ENCODE results near the gene CAPSL. TPM values are rescaled to one million over a fixed set of nuclear protein-coding genes. Genes with fewer than 3 reads are reported as not detected.
A peak's percentile ranks its signal among the peaks of the same experiment; 100 is the strongest.

The CAPSL gene
- total and polyA plus RNA-seq, 9 donors, result 0.85 to 28.8 (median 1.8) TPM; not detected in 4

DNA sequence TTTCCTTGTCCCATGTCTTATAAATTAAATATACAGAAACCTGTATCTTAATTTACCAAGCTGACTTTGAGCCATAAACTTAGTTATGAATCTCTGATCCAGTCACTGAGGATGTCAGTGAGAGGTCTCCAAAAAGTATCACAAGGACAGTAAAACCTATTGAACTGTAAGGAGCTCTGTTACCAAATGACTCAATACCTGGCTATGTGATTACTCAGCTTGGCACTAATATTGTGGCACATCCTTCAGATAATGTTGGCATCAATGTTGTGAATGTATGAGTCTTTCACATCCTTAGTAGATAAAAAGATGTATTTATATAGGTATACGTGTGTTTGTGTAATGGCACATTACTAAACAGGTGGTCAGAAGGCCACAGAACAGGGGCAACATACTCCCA is 18.0 kb upstream of the CAPSL start:
- no peaks in the 10 kb centered on the region for H3K36me3 ChIP-seq
- H3K27me3 ChIP-seq, result no peaks in the 10 kb centered on the region
- intact Hi-C loops (cut with DNase I), result no loop called here
- H3K4me3 ChIP-seq, result no peak overlapping the region
- no peaks in the 10 kb centered on the region for H3K4me1 ChIP-seq (ENCODE audit: insufficient read depth)
- 55 to 83% (median 74%) methylated on average over 1 of the region's 1 CpG for WGBS, 3 donors
- H3K27ac ChIP-seq, result no peak overlapping the region
- peaks cover 0 to 6% of the 10 kb centered on the region in 2 donors for H3K9me3 ChIP-seq
- no peak for TF ChIP-seq POLR2A (IDR thresholded peaks at IDR 0.05)
- TF ChIP-seq, protein P1, sequence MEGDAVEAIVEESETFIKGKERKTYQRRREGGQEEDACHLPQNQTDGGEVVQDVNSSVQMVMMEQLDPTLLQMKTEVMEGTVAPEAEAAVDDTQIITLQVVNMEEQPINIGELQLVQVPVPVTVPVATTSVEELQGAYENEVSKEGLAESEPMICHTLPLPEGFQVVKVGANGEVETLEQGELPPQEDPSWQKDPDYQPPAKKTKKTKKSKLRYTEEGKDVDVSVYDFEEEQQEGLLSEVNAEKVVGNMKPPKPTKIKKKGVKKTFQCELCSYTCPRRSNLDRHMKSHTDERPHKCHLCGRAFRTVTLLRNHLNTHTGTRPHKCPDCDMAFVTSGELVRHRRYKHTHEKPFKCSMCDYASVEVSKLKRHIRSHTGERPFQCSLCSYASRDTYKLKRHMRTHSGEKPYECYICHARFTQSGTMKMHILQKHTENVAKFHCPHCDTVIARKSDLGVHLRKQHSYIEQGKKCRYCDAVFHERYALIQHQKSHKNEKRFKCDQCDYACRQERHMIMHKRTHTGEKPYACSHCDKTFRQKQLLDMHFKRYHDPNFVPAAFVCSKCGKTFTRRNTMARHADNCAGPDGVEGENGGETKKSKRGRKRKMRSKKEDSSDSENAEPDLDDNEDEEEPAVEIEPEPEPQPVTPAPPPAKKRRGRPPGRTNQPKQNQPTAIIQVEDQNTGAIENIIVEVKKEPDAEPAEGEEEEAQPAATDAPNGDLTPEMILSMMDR (IDR thresholded peaks at IDR 0.05), result no peak
- DNase-seq, result no peak

DNA sequence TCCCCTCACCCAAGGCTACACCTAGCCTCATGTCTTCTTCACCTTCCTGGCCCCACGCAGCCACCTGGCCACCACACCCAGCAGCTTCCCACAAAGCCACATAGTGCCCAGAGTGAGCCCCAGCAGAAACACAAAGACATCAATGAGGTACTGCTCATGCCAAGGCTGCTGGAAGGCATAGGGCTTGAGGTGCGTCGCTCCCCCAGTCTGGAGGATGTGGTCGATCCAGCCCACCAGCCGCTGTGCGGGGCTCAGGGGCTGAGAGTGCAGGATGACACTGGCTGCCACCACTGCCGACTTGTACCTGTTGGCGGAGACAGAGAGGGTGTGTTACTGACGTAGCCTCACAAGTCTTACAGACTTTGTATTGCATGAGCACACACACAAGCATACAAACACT is 15.8 kb upstream of the CAPSL start:
- no peaks in the 10 kb centered on the region for H3K36me3 ChIP-seq
- H3K27ac ChIP-seq, result no peak overlapping the region
- intact Hi-C loops (cut with DNase I), result no loop called here
- no peaks in the 10 kb centered on the region for H3K4me1 ChIP-seq (ENCODE audit: insufficient read depth)
- no peaks in the 10 kb centered on the region for H3K27me3 ChIP-seq
- H3K4me3 ChIP-seq, result no peak overlapping the region
- no peaks in the 10 kb centered on the region for H3K9me3 ChIP-seq
- no peak for DNase-seq
- WGBS, 3 donors, result 78 to 86% (median 80%) methylated on average over 9 of the region's 9 CpGs
- TF ChIP-seq, protein P1 (IDR thresholded peaks at IDR 0.05), result no peak
- no peak for TF ChIP-seq POLR2A (IDR thresholded peaks at IDR 0.05)
- no peak for TF ChIP-seq EP300 (IDR thresholded peaks at IDR 0.05)

DNA sequence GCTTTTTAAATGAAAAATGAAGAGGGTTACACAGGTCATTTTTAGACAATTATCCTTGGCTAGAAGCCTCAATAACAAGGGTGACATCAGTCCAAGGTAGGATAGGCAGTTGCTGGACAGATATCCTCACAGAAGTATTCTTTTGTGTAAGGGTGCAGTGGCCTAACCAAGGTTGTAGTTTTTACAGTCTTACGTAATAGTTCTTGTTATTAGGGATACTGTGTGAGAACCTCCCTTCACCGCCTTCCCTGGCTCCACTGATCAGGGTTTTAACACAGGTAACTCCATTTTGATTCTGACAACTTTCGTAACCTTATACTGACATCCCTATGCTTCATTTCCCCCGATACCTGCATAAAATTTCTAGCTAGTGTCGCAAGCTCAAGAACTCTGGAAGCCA is 8.7 kb upstream of the CAPSL start:
- TF ChIP-seq POLR2A (IDR thresholded peaks at IDR 0.05), result no peak
- no peak overlapping the region for H3K27ac ChIP-seq
- no peaks in the 10 kb centered on the region for H3K36me3 ChIP-seq
- H3K4me1 ChIP-seq (ENCODE audit: insufficient read depth), result no peaks in the 10 kb centered on the region
- H3K27me3 ChIP-seq, result no peaks in the 10 kb centered on the region
- 76 to 79% (median 77%) methylated on average over 5 of the region's 5 CpGs for WGBS, 3 donors
- no peaks in the 10 kb centered on the region for H3K9me3 ChIP-seq
- no peak for DNase-seq
- no peak overlapping the region for H3K4me3 ChIP-seq
- intact Hi-C loops (cut with DNase I), result no loop called here

DNA sequence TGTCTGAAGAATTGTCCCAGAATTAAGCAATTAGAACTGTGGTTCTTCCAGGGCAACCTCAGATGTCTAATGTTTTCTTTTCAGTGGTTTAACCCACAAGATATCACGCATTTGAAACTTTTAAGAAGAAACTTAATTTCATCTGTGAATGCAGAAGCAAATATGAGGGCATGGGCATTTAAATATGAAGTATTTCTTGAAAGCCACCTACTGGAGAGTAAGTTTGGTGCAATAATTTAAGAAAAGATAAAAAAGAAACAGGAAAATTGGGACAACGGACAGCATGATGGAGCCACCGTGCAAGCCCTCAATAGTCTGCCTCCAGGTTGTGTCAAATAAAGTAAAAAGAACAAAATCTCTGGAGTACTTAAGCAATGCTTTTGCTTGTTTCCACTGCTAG is 1.2 kb upstream of the CAPSL start:
- Histone ChIP-seq H3K27ac (no peak overlapping the region), H3K4me1 (ENCODE audit: insufficient read depth) (no peaks in the 10 kb centered on the region), H3K27me3 (no peaks in the 10 kb centered on the region), H3K4me3 (no peak overlapping the region), H3K36me3 (no peaks in the 10 kb centered on the region), H3K9me3 (no peaks in the 10 kb centered on the region)
- 31 to 58% (median 38%) methylated on average over 3 of the region's 3 CpGs for WGBS, 3 donors
- TF ChIP-seq, protein P1 (IDR thresholded peaks at IDR 0.05), result no peak
- TF ChIP-seq POLR2A (IDR thresholded peaks at IDR 0.05) (no peak), EP300 (IDR thresholded peaks at IDR 0.05) (no peak)
- intact Hi-C loops (cut with DNase I), result no loop called here
- DNase-seq, result no peak

DNA sequence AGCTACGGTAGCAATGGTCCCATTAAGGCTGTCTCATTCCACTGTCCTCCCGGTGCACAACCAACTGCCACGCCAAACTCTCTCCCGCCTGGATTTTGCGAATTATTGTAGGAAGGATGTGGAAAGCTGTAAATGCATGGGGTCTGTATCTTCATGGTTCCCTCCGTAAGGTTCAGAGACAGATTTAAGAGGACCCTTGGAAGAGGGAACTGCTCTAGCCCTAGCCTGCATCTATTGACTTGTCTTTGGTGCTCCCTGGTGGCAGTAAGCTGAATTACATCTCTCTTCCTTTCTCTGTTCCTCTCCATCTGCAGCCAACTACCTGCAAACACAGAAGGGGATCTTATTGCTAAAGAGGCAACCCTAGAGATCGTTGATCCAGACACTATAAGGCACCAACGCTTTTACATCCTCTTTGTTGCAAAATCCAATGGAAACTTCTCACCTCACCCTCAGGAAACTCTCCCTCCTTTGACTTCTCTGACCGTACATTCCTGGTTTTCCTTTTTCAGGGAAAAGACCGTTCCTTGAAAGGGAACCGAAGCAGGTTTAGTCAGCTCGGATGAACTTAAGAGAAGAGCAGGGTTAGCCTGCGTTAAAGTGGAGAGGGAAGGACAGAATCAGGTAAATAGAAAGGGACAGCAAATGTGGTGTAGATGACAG is 11.9 kb downstream of the CAPSL start:
- peak in 4 of 5 donors; percentile 10 to 56 (median 34) for DNase-seq
- intact Hi-C loops (cut with DNase I), result loop anchor here in 3 of 4 donors (5.0 to 10.0 kb wide), 5 partner anchors 144 to 312 kb away; partner anchors contain the start of gene SPEF2 (in 3 of the 3)
- H3K4me1 ChIP-seq (ENCODE audit: insufficient read depth), result no peaks in the 10 kb centered on the region
- H3K36me3 ChIP-seq, result no peaks in the 10 kb centered on the region
- no peak overlapping the region for H3K27ac ChIP-seq
- TF ChIP-seq, protein P1 (IDR thresholded peaks at IDR 0.05), result peak; percentile 51 to 82 (median 71)
- TF ChIP-seq POLR2A (IDR thresholded peaks at IDR 0.05), result no peak
- no peak overlapping the region for H3K4me3 ChIP-seq
- no peaks in the 10 kb centered on the region for H3K27me3 ChIP-seq
- H3K9me3 ChIP-seq, result no peaks in the 10 kb centered on the region
- WGBS, 3 donors, result 27 to 36% (median 35%) methylated on average over 13 of the region's 13 CpGs

All from ovary (tissue), 9 donors.